Suppressor macrophage (primary cell): ENCODE results near the gene NPTX2.

Experiments
- DNase-seq, 4 experiments: peaks; one replicate each; pipeline ENCODE4 v3.0.0-alpha.2; 2020 to 2022

The NPTX2 gene

GRCh38 chr7:98654524-98655272 is 37.6 kb downstream of the NPTX2 start:
- DNase-seq, result no peak

- DNase-seq, result no peak
Observed at GRCh38 chr7:98655611-98656010, 38.5 kb downstream of the NPTX2 start.

GRCh38 chr7:98656899-98657298 is 39.8 kb downstream of the NPTX2 start:
- no peak for DNase-seq

- no peak for DNase-seq
Observed at GRCh38 chr7:98657736-98658135, 40.7 kb downstream of the NPTX2 start.

GRCh38 chr7:98659756-98660155 is 42.7 kb downstream of the NPTX2 start:
- DNase-seq, result no peak

- no peak for DNase-seq
Observed at GRCh38 chr7:98661607-98662006, 44.5 kb downstream of the NPTX2 start.

GRCh38 chr7:98662289-98662688 is 45.2 kb downstream of the NPTX2 start:
- DNase-seq, result no peak

GRCh38 chr7:98664882-98665281 is 47.8 kb downstream of the NPTX2 start:
- DNase-seq, result no peak

- no peak for DNase-seq
Observed at GRCh38 chr7:98668255-98668654, 51.2 kb downstream of the NPTX2 start.

- no peak for DNase-seq
Observed at GRCh38 chr7:98669329-98670000, 52.4 kb downstream of the NPTX2 start.

- no peak for DNase-seq
Observed at GRCh38 chr7:98670186-98670585, 53.1 kb downstream of the NPTX2 start.

- DNase-seq, result no peak
Observed at GRCh38 chr7:98671733-98672331, 54.7 kb downstream of the NPTX2 start.

- DNase-seq, result no peak
Observed at GRCh38 chr7:98674461-98674860, 57.4 kb downstream of the NPTX2 start.

GRCh38 chr7:98674881-98675280 is 57.8 kb downstream of the NPTX2 start:
- no peak for DNase-seq

GRCh38 chr7:98678215-98678614 is 61.1 kb downstream of the NPTX2 start:
- DNase-seq, result no peak
